ENCODE results near the gene ATP1A4.

The ATP1A4 gene

GRCh38 chr1:160171980-160172379 lies 20.6 kb downstream of the ATP1A4 start:
- no peak for DNase-seq (ENCODE audit: low read depth, low spot score)

- DNase-seq (ENCODE audit: low read depth, low spot score), result no peak
These were observed 25.8 kb downstream of the ATP1A4 start for GRCh38 chr1:160177231-160177630.

- DNase-seq (ENCODE audit: low read depth, low spot score), result no peak
These were observed 26.3 kb downstream of the ATP1A4 start for GRCh38 chr1:160177667-160178066.

- DNase-seq (ENCODE audit: low read depth, low spot score), result no peak
These were observed 27.3 kb downstream of the ATP1A4 start for GRCh38 chr1:160178731-160179130.

- DNase-seq (ENCODE audit: low read depth, low spot score), result no peak
These were observed 27.9 kb downstream of the ATP1A4 start for GRCh38 chr1:160179336-160179735.

GRCh38 chr1:160186246-160186645 lies 34.8 kb downstream of the ATP1A4 start:
- no peak for DNase-seq (ENCODE audit: low read depth, low spot score)

GRCh38 chr1:160186729-160187128 lies 35.3 kb downstream of the ATP1A4 start:
- DNase-seq (ENCODE audit: low read depth, low spot score), result no peak

GRCh38 chr1:160187407-160187806 lies 36.0 kb downstream of the ATP1A4 start:
- DNase-seq (ENCODE audit: low read depth, low spot score), result no peak

- DNase-seq (ENCODE audit: low read depth, low spot score), result no peak
These were observed 36.9 kb downstream of the ATP1A4 start for GRCh38 chr1:160188341-160188740.

GRCh38 chr1:160189649-160190625 lies 38.5 kb downstream of the ATP1A4 start, which contains the start of gene CASQ1:
Gene CASQ1, plus strand, starts transcription at chr1:160190575. Its CDS starts 177 bp downstream, at chr1:160190752.
- no peak for DNase-seq (ENCODE audit: low read depth, low spot score)

- DNase-seq (ENCODE audit: low read depth, low spot score), result no peak
These were observed 40.4 kb downstream of the ATP1A4 start for GRCh38 chr1:160191756-160192155.

GRCh38 chr1:160192234-160192633 lies 40.8 kb downstream of the ATP1A4 start:
- DNase-seq (ENCODE audit: low read depth, low spot score), result no peak

GRCh38 chr1:160193091-160193819 lies 41.9 kb downstream of the ATP1A4 start:
- no peak for DNase-seq (ENCODE audit: low read depth, low spot score)

- no peak for DNase-seq (ENCODE audit: low read depth, low spot score)
These were observed 42.7 kb downstream of the ATP1A4 start for GRCh38 chr1:160193832-160194736.

- no peak for DNase-seq (ENCODE audit: low read depth, low spot score)
These were observed 43.3 kb downstream of the ATP1A4 start for GRCh38 chr1:160194737-160195059.

- DNase-seq (ENCODE audit: low read depth, low spot score), result no peak
These were observed 44.7 kb downstream of the ATP1A4 start for GRCh38 chr1:160196143-160196542.

- DNase-seq (ENCODE audit: low read depth, low spot score), result no peak
These were observed 45.8 kb downstream of the ATP1A4 start for GRCh38 chr1:160197231-160197630.

GRCh38 chr1:160200786-160201185 lies 49.4 kb downstream of the ATP1A4 start:
- DNase-seq (ENCODE audit: low read depth, low spot score), result no peak

GRCh38 chr1:160204526-160205241 lies 53.3 kb downstream of the ATP1A4 start:
- DNase-seq (ENCODE audit: low read depth, low spot score), result no peak

GRCh38 chr1:160205242-160206035 lies 54.0 kb downstream of the ATP1A4 start, which contains the start of gene PEA15:
Gene PEA15, plus strand, starts transcription at chr1:160205384. Its CDS starts 6,161 bp downstream, at chr1:160211545.
- DNase-seq (ENCODE audit: low read depth, low spot score), result no peak
